Activated T-cell treated with anti-CD3 and anti-CD28 coated beads for 48 hours (primary cell): Measurements from ENCODE around the gene CCDC116.
"Not testable (repeated sequence)": the region's sequence is repeated elsewhere in the genome, so short reads cannot be mapped to it uniquely, and the experiment has no call there.

Experiments used
- DNase-seq: peaks from one replicate; pipeline ENCODE4 v3.0.0-alpha.2; 2020; ENCODE audit warnings: low read depth

Gene CCDC116

GRCh38 chr22:21631025-21631424 lies 1.5 kb upstream of the CCDC116 start:
- DNase-seq, result no peak

- DNase-seq, result no peak
Observed at GRCh38 chr22:21632931-21633330, 371 bp downstream of the CCDC116 start.

- DNase-seq, result no peak
Observed at GRCh38 chr22:21633481-21633880, 921 bp downstream of the CCDC116 start.

- DNase-seq, result no peak
Observed at GRCh38 chr22:21634081-21634480, 1.5 kb downstream of the CCDC116 start.

- DNase-seq, result no peak
Observed at GRCh38 chr22:21634844-21635243, 2.3 kb downstream of the CCDC116 start.

GRCh38 chr22:21635771-21636510 lies 3.4 kb downstream of the CCDC116 start:
- no peak for DNase-seq

GRCh38 chr22:21636629-21637218 lies 4.2 kb downstream of the CCDC116 start:
- no peak for DNase-seq

GRCh38 chr22:21637450-21637849 lies 4.9 kb downstream of the CCDC116 start:
- not testable (repeated sequence) for DNase-seq

- no peak for DNase-seq
Observed at GRCh38 chr22:21639359-21639758, 6.8 kb downstream of the CCDC116 start.

- DNase-seq, result no peak
Observed at GRCh38 chr22:21640810-21641209, 8.2 kb downstream of the CCDC116 start.

GRCh38 chr22:21641417-21641788 lies 8.8 kb downstream of the CCDC116 start:
- DNase-seq, result no peak

- DNase-seq, result peak; percentile 98
Observed at GRCh38 chr22:21641789-21642583, 9.4 kb downstream of the CCDC116 start, which contains the start of gene SDF2L1. Gene SDF2L1, plus strand, starts transcription at chr22:21642302. Its CDS starts 35 bp downstream, at chr22:21642337.

GRCh38 chr22:21642584-21643448 lies 10.3 kb downstream of the CCDC116 start:
- peak; percentile 45 for DNase-seq

GRCh38 chr22:21643533-21644357 lies 11.2 kb downstream of the CCDC116 start:
- DNase-seq, result no peak

GRCh38 chr22:21645513-21645912 lies 13.0 kb downstream of the CCDC116 start:
- not testable (repeated sequence) for DNase-seq

GRCh38 chr22:21646608-21647590 lies 14.3 kb downstream of the CCDC116 start:
- DNase-seq, result peak; percentile 60

- no peak for DNase-seq
Observed at GRCh38 chr22:21650280-21650679, 17.7 kb downstream of the CCDC116 start.

GRCh38 chr22:21650823-21651520 lies 18.4 kb downstream of the CCDC116 start:
- DNase-seq, result no peak

- DNase-seq, result no peak
Observed at GRCh38 chr22:21651521-21652009, 19.0 kb downstream of the CCDC116 start.
